Trophoblast cell (in vitro differentiated cells and primary cell): Measurements from ENCODE around the gene CTSF.

ENCODE experiments used
- DNase-seq, 2 donors: peaks; one replicate each; pipeline ENCODE4 v3.0.0-alpha.2; 2016
- H2AFZ ChIP-seq: 2 replicates; pipeline ENCODE4 v1.6.1; 2013; ENCODE audit warnings: low read length, moderate library complexity, mild to moderate bottlenecking; ENCODE audit not compliant: insufficient read depth, poor library complexity
- H2AK5ac ChIP-seq: 2 replicates; pipeline ENCODE4 v1.6.1; 2013; ENCODE audit warnings: mild to moderate bottlenecking, low read length
- H2BK120ac ChIP-seq: 2 replicates; pipeline ENCODE4 v1.6.1; 2013; ENCODE audit warnings: low read length, mild to moderate bottlenecking, moderate library complexity; ENCODE audit not compliant: insufficient read depth, poor library complexity
- H2BK12ac ChIP-seq: 2 replicates; pipeline ENCODE4 v1.6.1; 2013; ENCODE audit warnings: mild to moderate bottlenecking, low read length, moderate library complexity
- H2BK5ac ChIP-seq: 2 replicates; pipeline ENCODE4 v1.6.1; 2013; ENCODE audit warnings: low read length, low read depth, moderate library complexity, mild to moderate bottlenecking; ENCODE audit not compliant: poor library complexity
- H3K14ac ChIP-seq: 2 replicates; pipeline ENCODE4 v1.6.1; 2013; ENCODE audit warnings: mild to moderate bottlenecking, low read length
- H3K18ac ChIP-seq: 2 replicates; pipeline ENCODE4 v1.6.1; 2013; ENCODE audit warnings: mild to moderate bottlenecking, low read length
- H3K23ac ChIP-seq: 2 replicates; pipeline ENCODE4 v1.6.1; 2013; ENCODE audit warnings: low read length
- H3K27ac ChIP-seq: 2 replicates; pipeline ENCODE4 v1.5.1; 2013; ENCODE audit warnings: low read depth, mild to moderate bottlenecking, inconsistent platforms, low read length, moderate library complexity
- H3K27me3 ChIP-seq: 2 replicates; pipeline ENCODE4 v1.6.1; 2013; ENCODE audit warnings: inconsistent platforms, mild to moderate bottlenecking, low read length, moderate library complexity; ENCODE audit not compliant: insufficient read depth
- H3K36me3 ChIP-seq, 2 experiments: 1 replicate in 1 of 2; 2 replicates in 1 of 2; pipeline ENCODE4 v1.6.1; 2013; ENCODE audit warnings: low read length in 2 of 2, mild to moderate bottlenecking in 2 of 2, moderate library complexity in 1 of 2; ENCODE audit not compliant: insufficient read depth in 2 of 2, control insufficient read depth in 1 of 2
- H3K4ac ChIP-seq: 2 replicates; pipeline ENCODE4 v1.6.1; 2013; ENCODE audit warnings: low read depth, mild to moderate bottlenecking, low read length, moderate library complexity
- H3K4me1 ChIP-seq, 2 experiments: 1 replicate in 1 of 2; 2 replicates in 1 of 2; pipeline ENCODE4 v1.6.1; 2013; ENCODE audit warnings: low read length in 2 of 2, mild to moderate bottlenecking in 2 of 2, moderate library complexity in 1 of 2; ENCODE audit not compliant: insufficient read depth in 2 of 2, control insufficient read depth in 1 of 2
- H3K4me2 ChIP-seq: 2 replicates; pipeline ENCODE4 v1.6.1; 2013; ENCODE audit warnings: inconsistent platforms, mild to moderate bottlenecking, low read length, moderate library complexity
- H3K4me3 ChIP-seq: 2 replicates; pipeline ENCODE4 v1.5.1; 2013; ENCODE audit warnings: mild to moderate bottlenecking, low read depth, low read length, inconsistent platforms
- H3K79me1 ChIP-seq: one replicate; pipeline ENCODE4 v1.6.1; 2013; ENCODE audit warnings: low read length
- H3K79me2 ChIP-seq: 2 replicates; pipeline ENCODE4 v1.6.1; 2013; ENCODE audit warnings: low read length, mild to moderate bottlenecking; ENCODE audit not compliant: control insufficient read depth, insufficient read depth, poor library complexity
- H3K9ac ChIP-seq: 2 replicates; pipeline ENCODE4 v1.6.1; 2013; ENCODE audit warnings: mild to moderate bottlenecking, low read length
- H3K9me3 ChIP-seq: 2 replicates; pipeline ENCODE4 v1.6.1; 2013; ENCODE audit warnings: low read depth, mild to moderate bottlenecking, control low read depth, inconsistent platforms, low read length; ENCODE audit not compliant: insufficient read depth
- H4K12ac ChIP-seq: 2 replicates; pipeline ENCODE4 v1.6.1; 2013; ENCODE audit warnings: low read depth, mild to moderate bottlenecking, low read length, moderate library complexity
- H4K8ac ChIP-seq: 2 replicates; pipeline ENCODE4 v1.6.1; 2013; ENCODE audit warnings: low read depth, mild to moderate bottlenecking, low read length, moderate library complexity
- H4K91ac ChIP-seq: one replicate; pipeline ENCODE4 v1.6.1; 2013; ENCODE audit warnings: low read depth, mild to moderate bottlenecking, low read length, moderate library complexity
- WGBS: extraction: QIAGEN DNeasy Blood & Tissue Kit; methylation state at CpG from one replicate; pipeline ENCODE4 v1.1.7; 2013; ENCODE audit warnings: missing lambda C conversion rate; ENCODE audit not compliant: insufficient read length, insufficient coverage; ENCODE audit errors: extremely low coverage; 5-methylcytosine and 5-hydroxymethylcytosine counted together

CTSF gene

DNA sequence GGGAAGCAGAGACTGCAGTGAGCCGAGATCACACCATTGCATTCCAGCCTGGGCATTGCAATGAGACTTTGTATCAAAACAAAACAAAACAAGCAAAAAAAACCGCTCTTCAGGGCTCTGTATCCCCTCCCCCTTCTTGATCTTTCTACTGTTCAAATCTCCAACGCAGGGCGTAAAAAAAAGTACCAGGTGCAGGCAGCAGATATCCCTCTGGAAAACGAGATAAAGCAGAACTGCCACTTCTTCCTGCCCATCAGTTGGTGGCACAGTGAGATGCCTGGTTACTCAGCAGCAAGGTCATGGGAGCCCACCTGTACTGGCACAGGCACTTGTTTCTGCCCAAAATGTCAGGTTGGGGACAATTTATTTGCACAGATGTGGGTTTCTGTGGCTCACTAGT lies 35.7 kb upstream of the CTSF start:
- no CpG with 5 or more reads among the region's 5 CpGs for WGBS
- Histone ChIP-seq H3K4me1 (no peaks in the 10 kb centered on the region), H3K9ac (no peak overlapping the region)

DNA sequence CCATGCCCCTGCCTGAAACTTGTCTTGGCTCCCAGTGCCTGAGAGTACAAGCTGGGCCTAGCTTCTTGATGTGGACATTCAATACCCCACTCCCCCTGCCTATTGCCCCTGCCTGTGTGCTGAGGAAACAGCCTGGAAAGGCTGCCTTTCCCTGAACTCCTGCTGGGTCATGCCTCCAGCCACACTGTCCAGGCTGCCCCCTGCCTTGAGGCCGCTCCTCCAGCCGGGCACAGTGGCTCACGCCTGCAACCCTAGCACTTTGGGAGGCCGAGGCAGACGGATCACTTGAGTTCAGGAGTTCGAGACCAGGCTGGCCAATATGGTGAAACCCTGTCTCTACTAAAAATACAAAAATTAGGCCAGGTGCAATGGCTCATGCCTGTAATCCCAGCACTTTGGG lies 34.7 kb upstream of the CTSF start:
- Histone ChIP-seq H3K23ac (no peak overlapping the region), H3K27me3 (no peaks in the 10 kb centered on the region), H4K8ac (no peak overlapping the region), H2BK120ac (no peak overlapping the region), H3K4me1 (no peaks in the 10 kb centered on the region), H3K79me1 (no peaks in the 10 kb centered on the region), H3K27ac (no peak overlapping the region), H3K4me3 (no peak overlapping the region), H3K36me3 (peaks cover 40 to 53% of the 10 kb centered on the region in 2 experiments), H4K12ac (no peak overlapping the region), H2AK5ac (no peak overlapping the region), H2BK12ac (no peak overlapping the region), H2BK5ac (no peak overlapping the region), H2AFZ (no peak overlapping the region), H3K4me2 (no peak overlapping the region), H4K91ac (no peak overlapping the region), H3K4ac (no peak overlapping the region), H3K9ac (no peak overlapping the region), H3K14ac (no peak overlapping the region), H3K18ac (no peak overlapping the region), H3K79me2 (no peaks in the 10 kb centered on the region), H3K9me3 (peaks cover 3% of the 10 kb centered on the region)
- no peak for DNase-seq
- WGBS: no CpG with 5 or more reads among the region's 6 CpGs

More for the DNA sequence above, 35.7 kb upstream of the CTSF start:
- H3K4me2 ChIP-seq: no peak overlapping the region
- no peak overlapping the region for H2BK120ac ChIP-seq
- no peak overlapping the region for H3K4me3 ChIP-seq
- H3K23ac ChIP-seq: no peak overlapping the region
- no peak overlapping the region for H4K12ac ChIP-seq
- no peak overlapping the region for H3K27ac ChIP-seq
- H2BK12ac ChIP-seq: no peak overlapping the region
- peaks cover 36 to 52% of the 10 kb centered on the region in 2 experiments for H3K36me3 ChIP-seq
- H2AK5ac ChIP-seq: no peak overlapping the region
- no peak overlapping the region for H4K8ac ChIP-seq
- H3K4ac ChIP-seq: no peak overlapping the region
- no peak for DNase-seq
- H2AFZ ChIP-seq: no peak overlapping the region
- H3K18ac ChIP-seq: no peak overlapping the region
- H4K91ac ChIP-seq: no peak overlapping the region
- H2BK5ac ChIP-seq: no peak overlapping the region
- no peaks in the 10 kb centered on the region for H3K27me3 ChIP-seq
- H3K79me2 ChIP-seq: no peaks in the 10 kb centered on the region
- H3K14ac ChIP-seq: no peak overlapping the region
- no peaks in the 10 kb centered on the region for H3K79me1 ChIP-seq
- peaks cover 3% of the 10 kb centered on the region for H3K9me3 ChIP-seq

DNA sequence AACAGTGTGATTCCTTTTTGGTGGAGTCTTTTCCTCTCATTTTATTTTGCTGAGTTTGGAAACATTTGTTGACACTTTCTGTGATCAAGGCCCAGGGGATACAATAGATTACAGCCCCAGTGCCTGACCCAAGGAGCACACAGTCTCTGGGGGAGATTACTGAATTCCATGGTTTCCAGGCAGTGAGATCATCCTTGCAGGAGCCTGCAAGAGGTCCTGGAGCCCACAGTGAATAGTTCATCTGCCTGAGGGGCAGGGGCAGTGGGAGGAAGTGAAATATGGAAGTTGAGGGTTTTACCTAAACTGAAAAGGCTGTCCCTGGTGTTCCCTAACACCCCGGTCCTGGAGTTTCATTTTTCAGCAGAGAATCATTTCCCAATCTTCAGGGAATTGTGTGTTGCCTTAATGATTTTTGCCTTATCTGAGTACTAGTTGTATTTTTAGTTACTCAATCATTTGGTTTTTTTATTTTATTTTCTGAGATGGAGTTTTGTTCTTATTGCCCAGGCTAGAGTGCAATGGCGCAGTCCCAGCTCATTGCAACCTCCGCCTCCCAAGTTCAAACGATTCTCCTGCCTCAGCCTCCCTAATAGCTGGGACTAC lies 32.3 kb upstream of the CTSF start:
- H3K27ac ChIP-seq: no peak overlapping the region
- H3K4me2 ChIP-seq: no peak overlapping the region
- H4K8ac ChIP-seq: no peak overlapping the region
- H4K91ac ChIP-seq: no peak overlapping the region
- no peaks in the 10 kb centered on the region for H3K4me1 ChIP-seq
- H3K9me3 ChIP-seq: peaks cover 3% of the 10 kb centered on the region
- H3K18ac ChIP-seq: no peak overlapping the region
- H3K9ac ChIP-seq: no peak overlapping the region
- no peak overlapping the region for H2BK120ac ChIP-seq
- no peak overlapping the region for H2AK5ac ChIP-seq
- no peak overlapping the region for H3K23ac ChIP-seq
- no peaks in the 10 kb centered on the region for H3K79me1 ChIP-seq
- H3K79me2 ChIP-seq: no peaks in the 10 kb centered on the region
- no peak overlapping the region for H2BK5ac ChIP-seq
- DNase-seq: no peak
- H4K12ac ChIP-seq: no peak overlapping the region
- no peak overlapping the region for H2AFZ ChIP-seq
- H3K4me3 ChIP-seq: no peak overlapping the region
- no CpG with 5 or more reads among the region's 4 CpGs for WGBS
- no peaks in the 10 kb centered on the region for H3K27me3 ChIP-seq
- no peak overlapping the region for H3K4ac ChIP-seq
- H3K36me3 ChIP-seq: peaks cover 36 to 42% of the 10 kb centered on the region in 2 experiments
- H3K14ac ChIP-seq: no peak overlapping the region
- H2BK12ac ChIP-seq: no peak overlapping the region

DNA sequence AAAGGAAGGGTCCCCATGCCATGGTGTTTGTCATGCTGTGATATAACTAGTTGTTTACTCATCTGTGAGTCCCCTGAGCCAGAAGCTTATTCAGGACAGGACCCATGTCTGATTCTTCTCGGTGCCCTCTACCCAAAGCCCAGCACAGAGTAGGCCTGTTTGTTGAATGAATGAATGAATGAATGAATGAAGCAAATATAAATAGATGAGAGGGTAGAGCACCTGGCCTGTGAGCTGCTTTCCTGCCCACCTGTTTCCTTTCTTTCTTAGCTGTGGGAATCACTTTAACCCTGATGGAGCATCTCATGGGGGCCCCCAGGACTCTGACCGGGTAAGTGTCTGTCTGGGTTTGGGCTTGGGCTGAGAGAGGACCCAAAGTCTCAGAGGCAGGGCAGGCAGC lies 31.8 kb upstream of the CTSF start:
- Histone ChIP-seq H2BK120ac (no peak overlapping the region), H3K14ac (no peak overlapping the region), H3K9me3 (peaks cover 3% of the 10 kb centered on the region), H3K4me2 (no peak overlapping the region), H3K79me1 (no peaks in the 10 kb centered on the region), H3K27me3 (no peaks in the 10 kb centered on the region), H2AK5ac (no peak overlapping the region), H4K12ac (no peak overlapping the region), H3K36me3 (peaks cover 31 to 37% of the 10 kb centered on the region in 2 experiments), H3K79me2 (no peaks in the 10 kb centered on the region), H2BK5ac (no peak overlapping the region), H3K27ac (no peak overlapping the region), H4K8ac (no peak overlapping the region), H2BK12ac (no peak overlapping the region), H3K23ac (no peak overlapping the region), H3K4ac (no peak overlapping the region), H3K4me1 (no peaks in the 10 kb centered on the region), H3K4me3 (no peak overlapping the region), H2AFZ (no peak overlapping the region), H3K18ac (no peak overlapping the region), H4K91ac (no peak overlapping the region), H3K9ac (no peak overlapping the region)
- no CpG with 5 or more reads among the region's 2 CpGs for WGBS
- DNase-seq: no peak
